ENCODE results near the gene TJP1.

The TJP1 gene

GRCh38 chr15:29815000-29815710, 7.1 kb downstream of the TJP1 start:
- DNase-seq (ENCODE audit: extremely low read depth, insufficient read length) = no peak
- Histone ChIP-seq H3K36me3 (ENCODE audit: control insufficient read depth, insufficient read depth, low read length) (no peaks in the 10 kb centered on the region), H3K4me3 (replicated peaks; ENCODE audit: low read depth, low read length) (no peak overlapping the region), H3K27me3 (replicated peaks; ENCODE audit: control insufficient read depth, insufficient read depth, low read length) (no peaks in the 10 kb centered on the region)
- TF ChIP-seq CTCF (IDR thresholded peaks at IDR 0.05; ENCODE audit: insufficient read depth, low read length, poor library complexity, severe bottlenecking) = no peak

GRCh38 chr15:29813009-29813408, 9.3 kb downstream of the TJP1 start:
- H3K36me3 ChIP-seq (ENCODE audit: control insufficient read depth, insufficient read depth, low read length) = no peaks in the 10 kb centered on the region
- no peak for DNase-seq (ENCODE audit: extremely low read depth, insufficient read length)
- H3K27me3 ChIP-seq (replicated peaks; ENCODE audit: control insufficient read depth, insufficient read depth, low read length) = no peaks in the 10 kb centered on the region
- H3K4me3 ChIP-seq (replicated peaks; ENCODE audit: low read depth, low read length) = no peak overlapping the region
- no peak for TF ChIP-seq CTCF (IDR thresholded peaks at IDR 0.05; ENCODE audit: insufficient read depth, low read length, poor library complexity, severe bottlenecking)

GRCh38 chr15:29812384-29812694, 9.9 kb downstream of the TJP1 start:
- no peak overlapping the region for H3K4me3 ChIP-seq (replicated peaks; ENCODE audit: low read depth, low read length)
- no peak for TF ChIP-seq CTCF (IDR thresholded peaks at IDR 0.05; ENCODE audit: insufficient read depth, low read length, poor library complexity, severe bottlenecking)
- no peak for DNase-seq (ENCODE audit: extremely low read depth, insufficient read length)
- no peaks in the 10 kb centered on the region for H3K36me3 ChIP-seq (ENCODE audit: control insufficient read depth, insufficient read depth, low read length)
- H3K27me3 ChIP-seq (replicated peaks; ENCODE audit: control insufficient read depth, insufficient read depth, low read length) = no peaks in the 10 kb centered on the region

GRCh38 chr15:29811691-29812383, 10.4 kb downstream of the TJP1 start:
- no peaks in the 10 kb centered on the region for H3K27me3 ChIP-seq (replicated peaks; ENCODE audit: control insufficient read depth, insufficient read depth, low read length)
- no peaks in the 10 kb centered on the region for H3K36me3 ChIP-seq (ENCODE audit: control insufficient read depth, insufficient read depth, low read length)
- TF ChIP-seq CTCF (IDR thresholded peaks at IDR 0.05; ENCODE audit: insufficient read depth, low read length, poor library complexity, severe bottlenecking) = no peak
- no peak for DNase-seq (ENCODE audit: extremely low read depth, insufficient read length)
- no peak overlapping the region for H3K4me3 ChIP-seq (replicated peaks; ENCODE audit: low read depth, low read length)

DNA sequence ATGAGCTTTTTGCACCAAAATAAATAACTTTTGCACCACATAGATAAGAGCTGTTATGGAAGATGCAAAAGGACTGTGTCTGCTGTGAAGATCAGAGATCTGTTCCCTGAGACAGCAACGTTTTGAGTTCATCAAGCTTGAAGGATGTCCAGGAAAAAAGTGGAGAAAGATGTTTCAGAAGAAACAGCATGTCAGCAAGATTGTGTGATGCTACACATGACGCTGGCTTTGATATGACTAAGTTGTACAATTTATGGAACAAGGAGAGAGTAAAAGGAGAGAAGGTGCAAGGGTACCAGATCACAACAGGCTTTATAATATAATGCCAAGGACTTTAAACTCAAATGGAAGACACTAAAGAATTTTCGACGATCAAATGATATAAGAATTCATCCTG, 16.6 kb downstream of the TJP1 start:
- H3K27me3 ChIP-seq (replicated peaks; ENCODE audit: control insufficient read depth, insufficient read depth, low read length) = no peaks in the 10 kb centered on the region

More for the DNA sequence above, 16.6 kb downstream of the TJP1 start:
- Histone ChIP-seq H3K36me3 (ENCODE audit: control insufficient read depth, insufficient read depth, low read length) (no peaks in the 10 kb centered on the region), H3K4me3 (replicated peaks; ENCODE audit: low read depth, low read length) (no peak overlapping the region)
- TF ChIP-seq CTCF (IDR thresholded peaks at IDR 0.05; ENCODE audit: insufficient read depth, low read length, poor library complexity, severe bottlenecking) = no peak
- no peak for DNase-seq (ENCODE audit: extremely low read depth, insufficient read length)

All from GM06990 (cell line).